HG02588 (cell line): ENCODE data around the gene ZNF431.
"Not testable (repeated sequence)": the region's sequence is repeated elsewhere in the genome, so short reads cannot be mapped to it uniquely, and the experiment has no call there.

ENCODE experiments used
- ATAC-seq: cut with Tn5 transposase; IDR thresholded peaks from one replicate; pipeline ENCODE4 v1.9.1; 2021; ENCODE audit warnings: mild to moderate bottlenecking, moderate library complexity; ENCODE audit not compliant: unreplicated experiment

ZNF431 gene

DNA sequence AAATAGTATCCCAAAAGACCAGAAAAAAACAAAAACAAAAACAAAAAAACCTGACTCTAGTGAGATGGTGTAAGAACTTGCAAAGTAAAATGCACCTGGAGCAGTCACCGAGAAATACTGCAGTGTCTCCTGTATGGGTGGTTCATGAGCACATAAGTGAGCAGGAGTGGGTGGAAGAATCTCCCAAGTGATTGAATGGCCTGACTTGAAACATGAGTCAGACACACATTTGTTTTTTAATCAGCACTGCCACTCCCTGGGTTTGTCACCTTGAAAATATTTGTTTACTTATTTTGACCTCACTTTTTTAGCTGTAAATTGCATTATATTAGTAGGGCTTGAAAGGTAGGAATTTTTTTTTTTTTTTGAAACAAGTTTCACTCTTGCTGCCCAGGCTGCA is 2.0 kb downstream of the ZNF431 start:
- ATAC-seq = no peak

DNA sequence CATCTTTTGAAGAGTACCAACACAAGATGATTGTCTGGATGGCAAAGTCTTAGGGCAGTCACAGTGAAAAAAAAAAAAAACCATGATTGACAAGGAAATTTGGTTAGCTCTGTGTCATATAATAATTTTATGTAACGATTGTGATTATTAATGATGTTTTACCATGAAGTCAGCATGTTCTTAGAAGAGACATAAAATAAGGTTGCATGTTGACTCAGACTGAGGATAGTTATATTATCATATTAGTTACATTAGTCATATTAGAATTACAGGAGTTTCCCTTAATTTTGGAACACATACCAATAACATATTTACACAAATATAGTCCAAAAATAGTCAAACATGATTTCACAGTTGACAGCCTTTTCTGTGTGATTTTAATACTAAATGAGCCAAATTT is 5.7 kb downstream of the ZNF431 start:
- ATAC-seq = no peak

GRCh38 chr19:21148681-21149080 is 6.8 kb downstream of the ZNF431 start:
- no peak for ATAC-seq

DNA sequence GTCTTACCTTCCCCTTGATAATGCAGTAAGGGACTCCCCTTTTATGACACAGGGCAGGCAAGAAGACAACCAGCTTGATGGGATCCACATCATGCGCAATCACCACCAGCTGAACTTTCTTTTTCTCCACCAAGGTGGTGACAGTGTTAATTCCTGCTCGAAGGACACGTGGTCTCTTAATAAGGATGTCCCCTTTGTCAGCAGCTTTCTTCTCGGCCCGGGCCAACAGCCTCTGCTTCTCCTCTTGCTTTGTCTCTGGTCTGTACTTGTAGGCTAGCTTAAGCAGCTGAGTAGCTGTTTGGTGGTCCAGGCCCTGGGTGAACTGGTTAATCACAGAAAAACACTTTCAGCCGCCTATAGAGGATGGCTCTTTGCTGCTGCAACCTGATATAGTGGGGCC is 8.0 kb downstream of the ZNF431 start:
- ATAC-seq = no peak

GRCh38 chr19:21151460-21151859 is 9.6 kb downstream of the ZNF431 start:
- ATAC-seq = no peak

DNA sequence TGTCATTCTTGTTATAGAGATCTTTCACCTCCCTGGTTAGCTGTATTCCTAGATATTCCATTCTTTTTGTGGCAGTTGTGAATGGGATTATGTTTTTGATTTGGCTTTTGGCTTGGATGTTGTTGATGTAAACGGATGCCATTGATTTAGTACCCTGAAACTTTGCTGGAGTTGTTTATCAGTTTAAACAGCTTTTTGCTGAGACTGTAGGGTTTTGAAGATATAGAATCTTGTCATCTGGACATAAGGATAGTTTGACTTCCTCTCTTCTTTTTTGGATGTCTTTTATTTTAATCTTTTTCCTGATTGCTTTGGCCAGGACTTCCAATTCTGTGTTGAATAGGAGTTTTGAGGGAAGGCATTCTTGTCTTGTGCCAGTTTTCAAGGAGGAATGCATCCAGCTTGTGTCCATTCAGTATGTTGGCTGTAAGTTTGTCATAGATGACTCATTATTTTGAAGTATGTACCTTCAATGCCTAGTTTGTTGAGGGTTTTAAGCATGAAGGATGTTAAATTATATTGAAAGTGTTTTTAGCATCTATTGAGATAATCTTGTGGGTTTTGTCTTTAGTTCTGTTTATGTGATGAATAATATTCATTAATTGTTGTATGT is 16.8 kb downstream of the ZNF431 start:
- ATAC-seq = no peak

GRCh38 chr19:21164541-21164940 is 22.7 kb downstream of the ZNF431 start:
- ATAC-seq = no peak

DNA sequence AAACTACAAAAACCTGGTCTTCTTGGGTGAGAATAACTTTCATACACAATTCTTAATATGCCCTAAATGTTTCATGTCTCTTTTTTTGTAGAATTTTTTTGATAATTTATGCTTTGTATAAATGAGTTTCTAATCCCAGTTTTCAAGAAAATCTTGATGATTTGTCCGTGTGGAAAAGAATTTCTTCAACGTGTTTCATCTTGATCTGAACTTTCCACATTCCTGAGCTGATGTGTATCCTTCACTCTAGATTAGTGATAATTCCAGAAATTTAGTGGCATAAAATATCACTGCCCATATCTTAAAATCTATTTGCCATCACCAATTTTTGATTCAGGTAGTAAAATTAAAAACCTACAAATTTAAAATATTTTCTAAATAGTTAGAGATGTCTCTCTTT is 24.6 kb downstream of the ZNF431 start:
- ATAC-seq = no peak

GRCh38 chr19:21197590-21198295 is 55.9 kb downstream of the ZNF431 start:
- ATAC-seq = no peak

- ATAC-seq = no peak
Measured at GRCh38 chr19:21202865-21203494, 61.1 kb downstream of the ZNF431 start.

- no peak for ATAC-seq
Measured at GRCh38 chr19:21210037-21210621, 68.3 kb downstream of the ZNF431 start.

DNA sequence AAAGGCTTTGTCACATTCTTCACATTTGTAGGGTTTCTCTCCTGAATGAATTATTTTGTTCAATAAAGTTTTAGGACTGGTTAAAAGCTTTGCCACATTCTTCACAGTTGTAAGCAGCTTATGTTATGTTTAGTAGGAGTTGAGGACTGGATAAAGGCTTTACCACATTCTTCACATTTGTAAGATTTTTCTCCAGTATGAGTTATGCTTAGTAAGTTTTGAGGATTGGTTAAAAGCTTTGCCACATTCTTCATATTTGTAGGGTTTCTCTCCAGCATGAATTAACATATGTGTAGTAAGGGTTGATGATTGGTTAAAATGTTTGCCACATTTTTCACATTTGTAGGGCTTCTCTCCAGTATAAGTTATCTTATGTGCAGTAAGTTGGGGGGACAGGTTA is 79.9 kb downstream of the ZNF431 start:
- ATAC-seq = no peak

GRCh38 chr19:21229938-21230337 is 88.1 kb downstream of the ZNF431 start:
- ATAC-seq = not testable (repeated sequence)

DNA sequence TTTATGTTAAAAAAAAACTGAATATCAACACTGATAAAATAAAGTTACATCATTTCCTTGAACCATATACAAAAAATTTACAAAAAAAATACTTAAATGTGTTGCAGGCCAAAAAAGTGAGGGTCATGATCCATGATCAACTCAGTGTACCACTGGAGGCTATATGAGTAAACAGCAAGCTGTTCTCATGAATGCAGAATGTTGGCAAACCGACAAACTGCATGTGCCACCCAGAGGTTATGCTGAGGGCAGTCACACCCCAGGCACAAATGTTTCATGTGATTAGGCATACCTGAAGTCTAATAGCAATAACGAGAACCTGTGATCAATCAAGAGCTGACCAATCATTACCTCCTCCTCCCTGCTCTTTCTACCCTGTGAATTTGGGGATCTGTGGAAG is 91.9 kb downstream of the ZNF431 start:
- ATAC-seq = no peak

DNA sequence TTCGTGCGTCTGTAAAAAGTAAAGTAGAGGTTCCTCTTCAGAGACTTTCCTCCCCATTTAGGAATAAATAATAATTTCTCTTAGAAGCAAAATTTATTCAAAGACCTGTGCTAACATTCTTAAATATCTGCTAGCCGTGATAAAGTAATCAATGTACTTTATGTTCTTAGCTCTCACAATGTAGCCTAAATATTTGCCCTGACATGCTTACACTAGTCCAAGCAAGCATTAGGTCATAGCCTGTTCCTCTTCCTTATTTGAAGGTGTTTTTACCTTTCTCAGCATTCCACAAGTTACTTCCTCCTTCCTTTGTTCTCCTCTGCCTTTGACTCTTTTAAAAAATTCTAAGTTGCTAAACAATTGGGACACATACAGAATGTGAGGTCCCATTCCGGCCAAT is 94.9 kb downstream of the ZNF431 start:
- ATAC-seq = not testable (repeated sequence)

GRCh38 chr19:21238670-21239069 is 96.8 kb downstream of the ZNF431 start:
- no peak for ATAC-seq
